SKM-1 (cell line): ENCODE measurements around the gene SLC9B2.
"Not testable (repeated sequence)": the region's sequence is repeated elsewhere in the genome, so short reads cannot be mapped to it uniquely, and the experiment has no call there.

ENCODE experiments used
- DNase-seq: peaks from one replicate; lab custom pipeline; 2025; ENCODE audit not compliant: unreplicated experiment; lab: John Stamatoyannopoulos, UW

The SLC9B2 gene

GRCh38 chr4:103019308-103020124, 57.0 kb downstream of the SLC9B2 start, which contains the start of gene SLC9B1:
SLC9B1 (minus strand) TSS chr4:103019705; CDS start chr4:102991711, 27,994 bp downstream.
- DNase-seq: peak; percentile 59

- DNase-seq: no peak
Observed at GRCh38 chr4:103018391-103019307, 57.9 kb downstream of the SLC9B2 start.

- no peak for DNase-seq
Observed at GRCh38 chr4:103012551-103012950, 64.0 kb downstream of the SLC9B2 start.

- no peak for DNase-seq
Observed at GRCh38 chr4:103012060-103012459, 64.5 kb downstream of the SLC9B2 start.

- DNase-seq: no peak
Observed at GRCh38 chr4:103011378-103012025, 65.1 kb downstream of the SLC9B2 start.

GRCh38 chr4:103010804-103011203, 65.8 kb downstream of the SLC9B2 start:
- DNase-seq: no peak

- peak; percentile 18 for DNase-seq
Observed at GRCh38 chr4:103008875-103009729, 67.5 kb downstream of the SLC9B2 start.

GRCh38 chr4:103002551-103002950, 74.0 kb downstream of the SLC9B2 start:
- DNase-seq: no peak

- no peak for DNase-seq
Observed at GRCh38 chr4:102994803-102995202, 81.8 kb downstream of the SLC9B2 start.

- DNase-seq: not testable (repeated sequence)
Observed at GRCh38 chr4:102993985-102994384, 82.6 kb downstream of the SLC9B2 start.

GRCh38 chr4:102988429-102989020, 88.0 kb downstream of the SLC9B2 start:
- no peak for DNase-seq

- no peak for DNase-seq
Observed at GRCh38 chr4:102981005-102981404, 95.6 kb downstream of the SLC9B2 start.
